Stimulated activated CD4-positive, alpha-beta T cell treated with anti-CD3 and anti-CD28 coated beads, Interleukin-4, amount 100 ng/mL, for 1 hour (primary cell): Measurements from ENCODE around the gene MAST4.
A peak's percentile ranks its signal among the peaks of the same experiment; 100 is the strongest.
"Not testable (repeated sequence)": the region's sequence is repeated elsewhere in the genome, so short reads cannot be mapped to it uniquely, and the experiment has no call there.

Experiments
- DNase-seq: peaks from one replicate; pipeline ENCODE4 v3.0.0-alpha.2; 2020

Gene MAST4

DNA sequence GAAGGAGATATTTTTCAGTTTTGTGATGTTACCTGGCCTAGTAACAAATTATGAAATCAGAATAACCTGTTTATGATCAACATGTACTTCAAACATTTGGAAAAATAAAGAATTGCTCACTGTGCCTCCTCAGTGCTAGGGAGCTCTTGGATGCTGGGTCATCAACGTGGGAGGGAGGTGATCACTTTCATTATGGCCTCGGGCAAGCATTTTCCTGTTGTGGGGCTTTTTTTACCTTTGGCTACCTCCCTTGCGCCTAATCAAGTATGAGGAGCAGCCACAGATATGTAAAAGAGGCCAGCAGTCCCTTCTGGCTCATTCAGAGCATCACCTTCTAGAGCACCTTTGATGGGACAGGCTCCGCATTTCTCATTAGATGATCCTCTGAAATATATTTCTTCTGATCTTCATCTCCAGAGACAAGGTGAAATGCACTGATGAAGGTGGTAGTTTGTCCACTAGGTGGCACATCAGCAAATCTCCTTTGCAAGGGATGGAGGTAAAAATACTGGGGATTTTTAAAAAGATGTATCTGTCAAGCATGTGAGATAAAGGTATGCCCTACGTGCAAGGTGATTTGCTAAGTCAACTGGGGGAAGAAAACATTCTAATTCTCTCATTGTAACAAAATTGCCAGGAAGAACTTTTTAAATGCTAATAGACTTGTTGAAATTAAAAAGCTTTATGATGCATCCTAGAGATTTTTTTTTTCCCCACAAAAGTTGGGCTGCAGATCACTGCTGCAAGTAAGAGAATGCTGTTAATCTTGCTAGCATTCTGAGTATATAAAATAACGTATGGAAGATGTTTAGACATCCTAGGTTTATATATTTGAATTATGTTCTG, 218.2 kb downstream of the MAST4 start:
- DNase-seq: peak; percentile 6

DNA sequence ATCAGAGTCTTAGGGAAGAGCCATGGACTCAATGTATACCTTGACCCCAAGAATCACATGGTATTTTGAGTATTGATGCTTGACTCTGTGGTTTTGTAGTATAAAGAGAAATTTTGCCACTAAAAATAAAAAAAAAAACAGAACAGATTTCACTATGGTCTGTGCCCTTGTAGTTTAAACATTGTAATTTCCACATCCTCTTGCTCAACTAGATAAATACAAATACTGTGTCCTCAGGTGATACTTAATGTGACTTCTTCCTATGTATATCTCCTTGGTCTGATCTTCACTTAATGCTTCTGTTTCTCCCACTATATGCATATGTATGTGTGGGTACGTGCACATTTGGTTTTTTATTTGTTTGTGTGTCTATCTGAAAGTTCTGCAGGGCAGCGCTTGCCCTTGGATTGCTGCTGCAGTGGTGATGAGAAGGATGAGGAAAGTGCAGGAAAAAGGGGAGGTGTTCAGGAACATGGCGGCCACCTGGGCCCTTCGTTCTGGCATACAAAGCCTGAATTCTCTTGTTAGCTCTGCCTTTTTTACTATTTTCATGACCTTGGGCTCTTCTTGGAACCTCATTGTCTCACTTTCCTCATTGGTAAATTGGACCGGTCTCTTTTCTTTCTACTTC, 222.2 kb downstream of the MAST4 start:
- no peak for DNase-seq

DNA sequence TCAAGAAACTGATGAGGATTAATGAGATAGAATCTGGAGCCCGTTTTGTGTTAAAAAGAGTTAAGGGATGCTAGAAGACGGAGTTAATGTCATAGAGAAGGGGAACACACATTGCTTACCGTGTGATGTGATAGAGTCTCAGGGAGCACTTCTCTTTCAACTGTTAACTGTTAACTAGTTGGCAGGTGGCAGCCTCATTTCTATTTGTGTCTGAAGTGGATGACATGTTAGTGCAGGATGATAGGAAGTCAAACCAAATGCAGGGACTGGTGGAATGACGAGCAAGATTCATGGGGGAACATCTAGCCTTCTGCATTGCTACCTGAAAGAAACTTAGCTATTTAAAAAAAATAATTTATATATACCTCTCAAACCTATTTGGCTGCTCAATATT, 222.7 kb downstream of the MAST4 start:
- DNase-seq: no peak

DNA sequence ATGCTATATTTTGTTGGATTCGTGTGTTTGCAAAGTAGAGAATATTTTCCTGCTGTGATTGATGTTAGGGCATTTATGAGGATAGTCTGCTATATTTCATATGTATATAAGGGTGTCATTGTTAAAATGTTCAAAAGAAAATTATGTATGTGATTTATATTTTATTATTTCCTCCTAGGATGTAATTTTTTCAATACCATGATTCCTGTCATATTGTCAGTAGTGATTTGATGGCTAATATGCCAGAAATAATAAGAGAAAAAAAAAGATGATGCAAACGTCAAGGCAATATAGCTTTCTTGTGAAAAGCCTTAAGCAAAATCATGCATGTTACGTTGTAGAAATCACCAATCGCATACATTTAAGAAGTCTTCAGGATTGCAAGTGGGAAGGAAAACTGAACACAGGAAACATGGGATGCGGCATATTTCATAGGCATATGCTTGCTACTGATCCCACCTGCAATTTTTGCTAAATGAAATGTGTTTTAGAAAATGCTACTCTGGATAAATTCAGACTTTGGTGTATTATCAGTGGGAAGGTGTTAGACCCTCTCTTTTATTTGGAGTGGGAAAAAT, 224.5 kb downstream of the MAST4 start:
- no peak for DNase-seq

DNA sequence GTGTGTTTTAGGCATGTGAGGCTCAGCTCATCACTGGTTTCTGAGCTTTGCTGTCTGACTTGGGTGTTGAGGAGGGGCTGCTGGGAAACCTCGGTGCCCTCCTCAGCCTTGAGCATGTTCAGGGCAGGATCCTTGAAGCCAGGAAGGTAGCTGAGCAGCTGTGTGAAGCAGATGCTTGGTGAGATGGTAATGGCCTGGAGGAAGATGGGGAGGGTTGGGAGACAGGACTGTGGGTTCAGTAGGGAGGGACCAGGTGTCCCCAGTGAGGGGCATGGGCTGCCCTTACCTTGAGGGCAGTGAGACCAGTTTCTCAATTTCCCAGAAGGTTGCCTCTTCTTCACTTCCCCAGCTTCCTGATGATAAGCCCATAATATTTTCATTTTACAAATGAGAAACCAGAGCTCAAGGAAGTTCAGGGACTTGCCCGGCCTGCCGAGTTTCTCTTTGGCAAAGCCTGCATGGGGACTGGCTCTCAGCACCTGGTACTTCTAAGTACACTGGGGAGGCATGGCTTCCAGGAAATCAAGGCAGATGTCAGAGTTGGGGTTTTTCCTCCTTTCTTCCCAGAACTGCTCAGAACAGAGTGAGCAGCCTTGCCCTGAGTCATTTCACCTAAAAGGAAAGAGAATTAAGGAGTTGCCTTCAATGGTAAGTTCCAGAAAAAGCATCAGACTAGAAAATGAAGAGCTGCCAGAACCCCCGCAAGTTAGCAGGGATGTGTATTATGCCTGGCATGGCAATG, 225.7 kb downstream of the MAST4 start:
- peak; percentile 16 for DNase-seq

DNA sequence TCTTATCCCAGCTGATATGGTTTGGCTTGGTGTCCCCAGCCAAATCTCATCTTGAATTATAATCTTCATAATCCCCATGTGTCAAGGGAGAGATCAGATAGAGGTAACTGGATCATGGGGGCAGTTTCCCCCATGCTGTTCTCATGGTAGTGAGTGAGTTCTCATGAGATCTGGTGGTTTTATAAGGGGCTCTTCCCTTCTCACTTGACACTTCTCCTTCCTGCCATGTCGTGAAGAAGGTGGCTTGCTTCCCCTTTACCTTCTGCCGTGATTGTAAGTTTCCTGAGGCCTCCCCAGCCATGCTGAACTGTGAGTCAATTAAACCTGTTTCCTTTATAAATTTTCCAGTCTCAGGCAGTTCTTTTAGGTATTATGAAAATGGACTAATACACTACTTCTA, 226.7 kb downstream of the MAST4 start:
- not testable (repeated sequence) for DNase-seq

DNA sequence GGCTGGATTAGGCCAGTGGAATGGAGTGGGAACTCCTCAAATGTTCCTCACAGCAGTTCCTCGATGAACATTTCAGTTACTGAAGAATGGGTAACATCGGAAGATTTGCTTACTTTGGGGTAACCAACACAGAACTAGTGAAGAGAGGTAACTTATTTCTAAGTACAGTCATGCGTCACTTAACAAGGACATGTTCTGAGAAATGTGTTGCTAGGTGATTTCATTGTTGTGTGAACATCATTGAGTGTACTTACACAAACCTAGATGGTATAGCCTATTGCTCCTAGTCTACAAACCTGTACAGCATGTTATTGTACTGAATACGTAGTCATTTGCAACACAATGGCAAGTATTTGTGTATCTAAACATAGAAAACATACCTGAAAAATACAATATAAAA, 228.3 kb downstream of the MAST4 start:
- DNase-seq: no peak

DNA sequence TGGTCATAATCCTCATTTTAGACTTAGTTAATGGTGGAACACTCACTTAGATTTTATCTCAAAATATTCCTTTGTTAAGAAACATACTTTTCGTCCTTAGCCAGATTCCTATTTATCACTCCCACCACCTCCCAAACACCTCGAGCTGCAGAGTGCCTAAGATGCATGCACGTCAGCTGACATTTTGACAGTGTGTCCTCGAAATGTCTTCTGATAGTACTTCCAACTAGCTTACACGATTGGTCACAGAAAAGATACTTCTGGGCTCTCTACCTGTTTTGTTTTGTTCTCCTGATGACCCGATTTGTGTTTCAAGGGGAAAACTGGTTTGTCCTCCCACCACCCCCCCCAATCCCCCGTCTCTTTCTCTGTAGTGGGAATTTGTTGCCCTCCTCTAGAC, 230.1 kb downstream of the MAST4 start:
- no peak for DNase-seq

DNA sequence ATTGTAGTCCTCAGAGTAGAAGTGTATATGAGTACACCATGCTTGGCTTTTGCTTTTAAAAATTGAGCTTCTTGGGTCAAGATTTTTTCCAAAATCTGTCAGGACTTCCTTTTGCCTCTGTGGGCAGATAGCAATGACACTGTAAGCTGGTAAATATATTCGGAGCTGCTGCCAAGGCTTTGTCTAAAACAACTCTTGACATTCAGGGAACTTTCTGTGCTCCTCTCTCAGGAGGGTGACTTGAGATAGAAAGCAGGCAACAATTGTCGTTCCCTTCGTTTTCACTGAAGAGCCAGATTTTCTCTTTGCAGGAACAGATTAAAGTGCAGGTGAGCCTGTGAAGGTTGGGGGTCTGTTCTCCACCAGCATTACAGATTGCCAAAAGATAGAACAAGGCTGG, 230.5 kb downstream of the MAST4 start:
- DNase-seq: no peak

DNA sequence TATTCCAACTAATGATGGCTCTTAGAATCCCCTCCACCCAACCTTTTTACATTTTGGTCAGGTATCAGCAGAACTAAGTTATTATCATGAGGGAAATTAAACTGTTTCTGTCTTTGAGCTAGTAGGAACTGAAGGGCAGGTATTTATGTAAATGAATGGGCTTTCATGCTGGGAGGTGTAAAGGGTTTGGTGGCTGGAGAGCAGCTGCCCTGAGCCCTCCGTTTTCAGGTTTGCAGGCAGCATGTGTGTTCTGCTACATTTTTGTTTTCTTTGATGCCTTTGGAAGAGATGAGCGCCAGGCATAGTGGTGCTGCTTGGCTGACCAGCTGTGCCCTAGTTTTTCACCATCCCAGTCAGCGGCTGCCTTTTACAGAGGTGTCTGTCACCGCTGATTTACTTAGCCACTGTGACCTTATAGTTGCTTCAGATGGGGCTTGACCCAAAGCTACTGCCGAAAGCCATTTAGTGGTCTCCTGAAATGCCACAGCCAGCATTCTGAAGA, 231.9 kb downstream of the MAST4 start:
- no peak for DNase-seq

DNA sequence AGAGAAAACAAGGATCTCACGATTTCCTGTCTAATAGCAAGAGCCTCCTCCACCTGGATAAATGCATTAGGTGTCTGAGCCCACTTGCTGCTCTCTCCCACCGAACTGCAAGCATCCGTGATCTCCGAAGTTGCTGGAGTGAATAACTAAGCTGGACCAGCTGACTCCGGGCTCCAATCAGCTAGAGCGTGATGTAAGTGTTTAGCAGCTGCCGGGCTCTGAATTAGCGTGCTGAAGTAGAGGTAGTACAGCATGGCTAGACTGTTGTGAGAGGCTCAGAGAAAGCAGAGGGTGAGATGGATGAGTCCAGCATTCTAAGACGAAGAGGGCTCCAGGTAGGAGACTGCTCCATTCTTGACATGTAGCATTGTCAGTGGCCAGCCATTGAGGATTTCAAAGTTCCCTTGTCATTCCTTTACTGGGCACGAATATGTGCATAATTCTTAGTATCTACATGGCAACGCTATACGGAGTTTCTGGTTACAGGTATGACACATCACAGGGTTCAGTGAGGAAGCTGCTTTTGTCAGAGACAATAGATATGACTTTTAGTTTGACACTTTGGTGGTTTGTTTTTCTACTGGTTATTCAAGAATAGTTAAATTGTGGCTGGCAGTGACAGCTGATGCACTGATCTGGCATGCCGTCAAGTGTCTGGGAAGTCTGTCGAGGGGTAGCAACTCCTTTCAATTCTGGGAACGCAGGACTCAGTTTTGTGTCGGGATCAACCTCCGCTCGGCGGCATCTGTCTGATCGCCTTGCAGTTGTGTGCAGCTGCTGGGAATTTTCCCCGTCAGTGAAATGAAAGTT, 232.6 kb downstream of the MAST4 start:
- peak; percentile 42 for DNase-seq

DNA sequence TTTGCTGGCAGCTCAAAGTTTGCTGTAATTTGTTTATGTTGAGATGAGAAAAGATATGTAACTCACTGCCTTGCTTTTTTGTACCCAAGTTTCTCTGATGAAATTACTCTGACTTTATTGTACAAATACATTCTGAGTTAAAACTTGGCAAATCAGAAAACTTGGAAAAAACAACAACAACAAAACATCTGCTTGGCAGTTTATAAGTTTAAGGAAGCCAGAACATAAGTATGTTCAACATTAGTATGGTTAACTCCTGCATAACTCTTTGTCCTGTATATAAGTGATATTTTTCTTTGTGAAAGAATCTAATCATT, 233.1 kb downstream of the MAST4 start:
- DNase-seq: no peak

DNA sequence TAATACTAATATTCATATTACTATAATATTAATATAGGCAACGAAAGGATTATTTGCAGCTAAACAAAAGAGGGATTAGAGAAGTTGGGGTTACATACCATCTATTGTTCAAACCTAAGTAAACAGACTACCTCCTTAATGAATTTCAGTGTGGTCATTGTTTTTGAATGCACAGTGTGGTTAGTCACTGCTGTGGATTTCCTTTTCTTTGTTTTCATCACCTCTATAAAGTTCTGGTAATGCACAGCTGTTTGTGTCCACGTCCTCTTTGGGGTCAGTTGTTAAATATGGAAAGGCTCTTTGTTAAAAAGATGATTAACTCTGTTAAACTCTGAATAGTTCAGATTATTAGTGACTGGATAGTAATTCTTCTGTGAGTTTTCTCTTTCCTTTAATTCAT, 233.6 kb downstream of the MAST4 start:
- DNase-seq: no peak

DNA sequence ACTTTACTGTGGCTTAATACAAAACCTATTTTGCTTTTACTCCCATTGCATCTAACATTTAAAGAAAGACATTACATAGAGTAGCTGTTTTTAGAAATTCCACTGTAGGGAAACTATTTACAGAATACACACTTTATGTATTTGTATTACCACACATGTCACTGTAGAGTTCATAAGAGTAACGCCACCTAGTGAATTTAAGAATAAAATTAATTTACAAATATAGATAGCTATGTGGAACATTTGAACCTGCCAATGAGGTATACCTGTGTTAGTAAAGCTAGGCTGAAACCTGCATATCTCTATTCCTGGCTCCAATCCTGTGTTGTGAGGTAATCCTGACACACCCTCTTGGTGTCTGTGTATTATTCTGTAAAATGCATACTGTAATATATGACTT, 234.4 kb downstream of the MAST4 start:
- DNase-seq: no peak

DNA sequence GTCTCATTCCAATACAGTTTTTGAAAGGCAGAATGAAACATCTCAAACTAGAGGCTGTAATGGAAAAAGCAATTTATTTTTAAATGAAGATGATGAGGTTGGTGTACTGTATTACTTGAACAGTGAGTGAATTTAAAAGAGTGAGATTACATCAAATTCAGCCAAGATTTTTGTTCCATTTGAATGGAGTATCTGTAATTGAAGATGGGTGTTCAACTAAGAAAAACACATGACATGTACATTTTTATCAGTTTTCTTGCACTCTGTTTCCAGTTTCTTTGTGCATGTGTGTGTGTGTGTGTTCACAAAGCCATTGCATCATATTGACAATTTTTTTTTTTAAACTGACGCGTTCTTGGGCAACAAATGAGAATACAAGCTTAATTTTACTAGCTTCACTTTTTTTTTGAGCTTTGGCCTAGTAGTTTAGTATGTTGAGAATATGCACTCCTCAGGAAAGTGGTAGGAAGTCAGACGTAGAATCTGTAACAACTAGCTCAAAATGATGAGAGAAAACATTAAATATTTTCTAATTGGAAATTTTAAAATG, 243.5 kb downstream of the MAST4 start:
- DNase-seq: no peak

DNA sequence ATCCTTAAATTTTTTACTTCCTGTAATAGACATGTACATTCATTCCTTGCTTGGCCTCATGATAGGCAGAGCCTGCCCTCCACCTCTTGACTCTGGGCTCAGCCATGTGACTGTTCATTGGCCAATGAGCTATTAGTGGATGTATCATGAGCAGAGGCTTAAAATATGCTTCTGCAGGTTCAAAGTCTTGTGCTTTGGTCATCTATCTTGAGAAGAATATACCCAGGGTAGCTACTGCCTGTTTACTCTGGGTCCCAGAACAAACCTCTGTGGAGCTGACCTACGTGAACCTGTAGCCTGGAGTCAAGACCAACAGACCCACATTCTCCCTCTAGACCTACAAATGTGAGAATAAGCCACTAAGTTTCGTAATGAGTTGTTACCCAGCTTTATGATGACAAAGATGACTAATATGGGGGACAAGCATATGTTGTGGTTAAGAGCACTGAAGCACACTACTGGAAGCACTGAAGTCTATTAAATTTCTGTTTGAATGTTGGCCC, 244.4 kb downstream of the MAST4 start:
- DNase-seq: no peak

DNA sequence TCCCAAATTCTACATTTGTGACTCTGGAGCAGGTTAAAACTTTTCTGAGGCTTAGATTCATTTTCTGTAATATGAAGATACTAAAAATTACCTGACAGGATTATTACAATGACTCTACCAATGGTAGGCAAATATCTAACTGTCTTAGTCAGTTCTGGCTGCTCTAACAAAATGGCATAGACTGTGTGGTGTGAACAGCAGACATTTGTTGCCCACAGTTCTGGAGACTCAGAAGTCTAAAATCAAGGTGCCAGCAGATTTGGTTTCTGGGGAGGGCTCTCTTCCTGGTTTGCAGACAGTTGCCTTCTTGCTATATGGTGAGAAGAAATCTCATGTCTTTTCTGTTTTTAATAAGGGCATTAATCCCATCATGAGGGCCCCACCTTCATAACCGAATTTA, 245.1 kb downstream of the MAST4 start:
- DNase-seq: no peak

DNA sequence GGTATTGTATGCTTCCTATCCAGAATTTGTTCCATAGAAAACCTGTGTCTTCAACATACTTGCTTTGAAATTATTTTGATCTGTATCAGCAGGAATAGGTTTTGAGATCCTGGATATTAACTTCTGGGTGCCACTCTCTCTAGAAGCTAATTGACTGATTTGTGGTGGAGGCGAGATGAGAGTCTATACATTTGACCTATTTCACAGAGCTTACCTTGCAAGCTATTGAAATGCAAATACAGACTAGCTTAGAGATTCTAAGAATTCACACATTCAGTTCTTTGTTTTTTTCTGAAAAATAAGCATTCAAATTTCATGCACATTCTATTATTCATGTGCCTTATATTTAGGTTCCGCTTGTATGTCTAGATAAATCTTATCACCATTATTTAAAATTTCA, 246.3 kb downstream of the MAST4 start:
- no peak for DNase-seq

DNA sequence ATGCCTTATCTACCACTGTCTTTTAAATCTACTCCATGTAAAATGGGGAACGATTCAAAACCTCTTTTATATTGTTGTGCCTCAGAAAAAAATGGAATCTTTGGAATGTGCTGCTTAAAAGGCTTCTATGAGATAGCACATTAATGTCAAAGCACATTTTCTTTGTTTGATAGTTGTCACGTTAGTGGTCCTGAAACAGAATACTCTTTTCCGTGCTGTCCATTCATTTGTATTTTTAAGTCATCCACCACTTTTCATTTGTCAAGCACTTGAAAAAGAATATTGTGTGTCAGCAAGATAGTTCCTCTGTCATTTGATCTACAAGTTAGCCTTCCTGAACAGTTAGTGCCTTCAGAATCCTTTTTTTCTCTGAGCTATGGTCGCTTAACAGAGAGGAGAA, 246.9 kb downstream of the MAST4 start:
- DNase-seq: no peak

DNA sequence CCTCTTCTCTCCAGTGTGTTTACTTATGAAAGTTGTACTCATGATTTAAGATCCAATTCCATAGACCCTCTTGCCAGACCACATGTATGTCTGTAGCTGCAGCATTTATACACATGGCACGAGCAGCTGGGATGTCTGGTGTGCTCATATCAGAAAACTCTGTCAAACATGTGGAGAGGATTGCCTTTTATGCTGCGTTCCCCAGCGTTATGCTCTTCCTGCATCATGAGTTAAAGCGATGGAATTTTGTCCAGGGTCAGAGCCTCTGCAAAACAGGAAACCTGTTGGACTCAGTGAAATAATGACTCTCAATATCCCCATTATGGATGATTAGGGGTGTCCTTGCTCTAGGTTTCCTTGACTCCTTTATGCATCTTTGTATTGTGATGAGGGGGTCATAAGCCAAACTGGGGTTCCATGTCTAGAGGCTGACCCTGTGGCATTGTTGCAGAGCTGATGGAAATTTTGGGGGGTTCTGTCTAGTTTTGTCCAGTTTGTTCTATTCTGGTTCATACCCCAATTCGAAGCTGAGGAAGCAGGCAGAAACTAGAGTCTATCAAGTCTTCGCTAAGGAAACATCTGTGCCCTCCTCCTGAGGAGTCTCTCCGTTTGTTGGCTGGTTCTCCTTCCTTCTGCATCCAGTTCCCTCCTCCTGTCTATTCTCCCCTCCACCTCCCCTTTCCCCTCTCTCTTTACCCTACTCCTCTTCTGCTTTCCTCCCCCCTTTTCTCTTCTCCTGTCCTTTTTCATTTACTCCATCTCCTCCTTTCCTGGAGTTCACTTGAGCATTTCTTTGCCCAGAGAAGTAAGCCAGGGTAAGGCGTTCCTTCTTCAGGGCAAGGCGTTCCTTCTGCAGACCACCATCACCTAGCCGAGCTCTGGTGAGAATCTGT, 252.8 kb downstream of the MAST4 start:
- DNase-seq: no peak

DNA sequence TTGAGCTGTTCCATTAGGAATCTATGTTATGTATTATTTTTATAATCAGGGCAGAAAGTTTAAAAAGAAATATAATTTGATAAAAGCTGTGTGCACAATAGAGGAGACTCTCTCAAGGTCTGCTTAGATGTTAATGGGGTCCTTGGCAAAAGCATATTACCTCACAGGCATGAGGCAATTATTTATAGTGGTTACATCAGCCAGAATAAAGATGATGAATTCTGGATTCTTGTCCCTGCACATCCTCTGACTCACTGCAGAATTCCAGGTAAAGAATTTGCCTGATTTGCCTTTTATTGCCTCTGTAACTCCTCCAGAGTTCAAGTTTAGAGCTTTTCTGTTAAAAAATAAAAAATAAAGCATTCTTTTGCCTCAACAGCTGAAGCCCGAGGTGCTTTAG, 253.6 kb downstream of the MAST4 start:
- DNase-seq: no peak
